Natural killer cell (primary cell): Measurements from ENCODE around the gene SPSB2. TPM values are rescaled to one million over a fixed set of nuclear protein-coding genes. Genes with fewer than 3 reads are reported as not detected.

ENCODE experiments used
- ATAC-seq, 3 donors: fragments of 150-1000 bp in 2 of 3; fragments of 200-7000 bp in 1 of 3; cut with Tn5 transposase; 1 replicate in 1 of 3; 2 replicates in 2 of 3; pipeline ENCODE4 v1.10.0; 2021; ENCODE audit warnings: mild to moderate bottlenecking in 2 of 3, moderate library complexity in 2 of 3
- DNase-seq, 2 donors: peaks; one replicate each; pipeline versions ENCODE4 v3.0.0 to v3.0.0-alpha.2; 2013 to 2021; ENCODE audit warnings: mixed read lengths in 1 of 2
- H3K27ac ChIP-seq: one replicate; pipeline ENCODE4 v1.5.1; 2013; ENCODE audit warnings: mild to moderate bottlenecking, low read length
- H3K27me3 ChIP-seq: one replicate; pipeline ENCODE4 v1.6.1; 2013; ENCODE audit warnings: low read length; ENCODE audit not compliant: control insufficient read depth, insufficient read depth
- H3K36me3 ChIP-seq: one replicate; pipeline ENCODE4 v1.6.1; 2013; ENCODE audit warnings: low read length; ENCODE audit not compliant: control insufficient read depth, insufficient read depth
- H3K4me1 ChIP-seq: one replicate; pipeline ENCODE4 v1.6.1; 2013; ENCODE audit warnings: low read length; ENCODE audit not compliant: control insufficient read depth, insufficient read depth
- H3K4me3 ChIP-seq: one replicate; pipeline ENCODE4 v1.5.1; 2013; ENCODE audit warnings: low read length
- H3K9me3 ChIP-seq: one replicate; pipeline ENCODE4 v1.6.1; 2013; ENCODE audit warnings: low read length; ENCODE audit not compliant: control insufficient read depth, insufficient read depth
- H3K27ac Mint-ChIP-seq, 2 donors: one replicate each; pipeline ENCODE4 v1.8.0; 2022; ENCODE audit warnings: mild to moderate bottlenecking in 2 of 2, mixed read lengths in 2 of 2, moderate library complexity in 1 of 2
- H3K27me3 Mint-ChIP-seq, 2 donors: one replicate each; pipeline ENCODE4 v1.8.0; 2022; ENCODE audit warnings: low read depth in 2 of 2, mixed read lengths in 2 of 2
- H3K36me3 Mint-ChIP-seq: one replicate; pipeline ENCODE4 v1.8.0; 2022; ENCODE audit warnings: mixed read lengths
- H3K4me1 Mint-ChIP-seq, 2 donors: one replicate each; pipeline ENCODE4 v1.8.0; 2022; ENCODE audit warnings: mixed read lengths in 2 of 2
- H3K4me3 Mint-ChIP-seq: one replicate; pipeline ENCODE4 v1.8.0; 2022; ENCODE audit warnings: mild to moderate bottlenecking, moderate library complexity, mixed read lengths
- H3K9me3 Mint-ChIP-seq, 2 donors: one replicate each; pipeline ENCODE4 v1.8.0; 2022; ENCODE audit warnings: mixed read lengths in 2 of 2
- CTCF ChIP-seq: fragments of 200-600 bp; IDR thresholded peaks from one replicate; pipeline ENCODE4 v1.8.0; 2022; ENCODE audit warnings: antibody characterized with exemption
- WGBS: methylation state at CpG from one replicate; pipeline ENCODE4 v1.1.7; 2013; ENCODE audit warnings: missing lambda C conversion rate; ENCODE audit not compliant: insufficient coverage; 5-methylcytosine and 5-hydroxymethylcytosine counted together
- intact Hi-C: fragments of 100-400 bp; cut with micrococcal nuclease; formaldehyde crosslinking; loops from one replicate; pipeline ENCODE4 v1.14.2; 2022
- total RNA-seq, 4 donors: library from RNA; stranded (reverse); fragments of 120-200 nt in 1 of 4; gene quantifications; one replicate each; pipeline versions ENCODE4 v1.2.3 to v1.2.4, GENCODE V29; 2013 to 2022

SPSB2 gene
- total RNA-seq, 3 donors from 2014 or later (not counting 1 experiment from before 2014, with no cell fraction given), result 8.1 to 19.1 (median 8.4) TPM

- Mint-ChIP-seq H3K4me1 (peaks cover 3 to 18% of the 10 kb centered on the region in 2 donors), H3K9me3 (no peaks in the 10 kb centered on the region), H3K36me3 (no peaks in the 10 kb centered on the region), H3K27me3 (no peaks in the 10 kb centered on the region), H3K4me3 (no peak overlapping the region), H3K27ac (no peak overlapping the region)
- intact Hi-C loops, result no loop called here
- 95% methylated on average over 5 of the region's 7 CpGs for WGBS
- Histone ChIP-seq H3K4me1 (peaks cover 13% of the 10 kb centered on the region), H3K36me3 (no peaks in the 10 kb centered on the region), H3K27me3 (no peaks in the 10 kb centered on the region), H3K27ac (no peak overlapping the region), H3K4me3 (no peak overlapping the region), H3K9me3 (no peaks in the 10 kb centered on the region)
- ATAC-seq (no peak), DNase-seq (no peak)
- no peak for TF ChIP-seq CTCF
These were observed 26.7 kb downstream of the SPSB2 start for GRCh38 chr12:6846316-6846869.

GRCh38 chr12:6845395-6845794 lies 27.7 kb downstream of the SPSB2 start:
- H3K4me3 Mint-ChIP-seq, result no peak overlapping the region
- no peaks in the 10 kb centered on the region for H3K36me3 Mint-ChIP-seq
- intact Hi-C loops, result no loop called here
- H3K36me3 ChIP-seq, result no peaks in the 10 kb centered on the region
- no peaks in the 10 kb centered on the region for H3K27me3 ChIP-seq
- no peak for ATAC-seq
- peaks cover 0 to 10% of the 10 kb centered on the region in 2 donors for H3K4me1 Mint-ChIP-seq
- H3K9me3 Mint-ChIP-seq, result no peaks in the 10 kb centered on the region
- H3K4me1 ChIP-seq, result peaks cover 4% of the 10 kb centered on the region
- no peak for TF ChIP-seq CTCF
- H3K27ac Mint-ChIP-seq, result no peak overlapping the region
- no peak overlapping the region for H3K27ac ChIP-seq
- H3K4me3 ChIP-seq, result no peak overlapping the region
- no peak for DNase-seq
- WGBS, result 94% methylated on average over 17 of the region's 17 CpGs
- no peaks in the 10 kb centered on the region for H3K27me3 Mint-ChIP-seq
- H3K9me3 ChIP-seq, result no peaks in the 10 kb centered on the region

- no peak overlapping the region for H3K4me3 ChIP-seq
- DNase-seq (no peak), ATAC-seq (no peak)
- Mint-ChIP-seq H3K4me3 (no peak overlapping the region), H3K27me3 (no peaks in the 10 kb centered on the region), H3K4me1 (no peaks in the 10 kb centered on the region), H3K36me3 (no peaks in the 10 kb centered on the region), H3K27ac (no peak overlapping the region), H3K9me3 (no peaks in the 10 kb centered on the region)
- intact Hi-C loops, result no loop called here
- no peaks in the 10 kb centered on the region for H3K36me3 ChIP-seq
- no peak for TF ChIP-seq CTCF
- no peaks in the 10 kb centered on the region for H3K27me3 ChIP-seq
- H3K9me3 ChIP-seq, result no peaks in the 10 kb centered on the region
- H3K27ac ChIP-seq, result no peak overlapping the region
- no peaks in the 10 kb centered on the region for H3K4me1 ChIP-seq
- 90% methylated on average over 16 of the region's 16 CpGs for WGBS
These were observed 29.8 kb downstream of the SPSB2 start for GRCh38 chr12:6843118-6843902.
